Neural progenitor cell (in vitro differentiated cells): Measurements from ENCODE around the gene GYS2. TPM values are rescaled to one million over a fixed set of nuclear protein-coding genes. Genes with fewer than 3 reads are reported as not detected.

Experiments
- DNase-seq: peaks from one replicate; pipeline ENCODE4 v3.0.0-alpha.2; 2016; ENCODE audit warnings: low spot score
- H2AFZ ChIP-seq: fragments of 200-600 bp; sonication (generic); replicated peaks from 2 replicates; pipeline ENCODE4 v1.6.1; 2016; ENCODE audit warnings: antibody characterized with exemption
- H3F3A ChIP-seq: fragments of 200-600 bp; sonication (generic); 2 replicates; pipeline ENCODE4 v1.6.1; 2016; ENCODE audit warnings: antibody characterized with exemption, low read depth
- H3K27ac ChIP-seq: fragments of 200-600 bp; sonication (generic); 2 replicates; pipeline ENCODE4 v1.5.1; 2016; ENCODE audit warnings: mild to moderate bottlenecking
- H3K27me3 ChIP-seq: fragments of 200-600 bp; sonication (generic); 2 replicates; pipeline ENCODE4 v1.6.1; 2016; ENCODE audit warnings: mild to moderate bottlenecking, moderate library complexity
- H3K36me3 ChIP-seq: fragments of 200-600 bp; sonication (generic); 2 replicates; pipeline ENCODE4 v1.5.1; 2016
- H3K4me1 ChIP-seq: fragments of 200-600 bp; sonication (generic); 2 replicates; pipeline ENCODE4 v1.6.1; 2016; ENCODE audit warnings: mixed run types
- H3K4me2 ChIP-seq: fragments of 200-600 bp; sonication (generic); 2 replicates; pipeline ENCODE4 v1.6.1; 2016
- H3K4me3 ChIP-seq: fragments of 200-600 bp; sonication (generic); 2 replicates; pipeline ENCODE4 v1.5.1; 2016
- H3K79me2 ChIP-seq: fragments of 200-600 bp; sonication (generic); 2 replicates; pipeline ENCODE4 v1.6.1; 2016; ENCODE audit warnings: low read depth
- H3K9ac ChIP-seq: fragments of 200-600 bp; sonication (generic); 2 replicates; pipeline ENCODE4 v1.6.1; 2016
- H3K9me3 ChIP-seq: fragments of 200-600 bp; sonication (generic); 2 replicates; pipeline ENCODE4 v1.5.1; 2016; ENCODE audit warnings: low read depth
- H4K20me1 ChIP-seq: fragments of 200-600 bp; sonication (generic); 2 replicates; pipeline ENCODE4 v1.6.1; 2016; ENCODE audit warnings: low read depth
- H3K27ac Mint-ChIP-seq: 3 replicates; pipeline ENCODE4 v1.8.0; 2021; ENCODE audit warnings: mixed read lengths
- H3K27me3 Mint-ChIP-seq: 2 replicates; pipeline ENCODE4 v1.8.0; 2022; ENCODE audit warnings: low read depth, mild to moderate bottlenecking, inconsistent platforms, moderate library complexity, mixed read lengths; ENCODE audit not compliant: insufficient read depth
- H3K36me3 Mint-ChIP-seq: 3 replicates; pipeline ENCODE4 v1.8.0; 2021; ENCODE audit warnings: mixed read lengths
- H3K4me1 Mint-ChIP-seq: 3 replicates; pipeline ENCODE4 v1.8.0; 2021; ENCODE audit warnings: mixed read lengths
- H3K4me3 Mint-ChIP-seq: 3 replicates; pipeline ENCODE4 v1.8.0; 2021; ENCODE audit warnings: mild to moderate bottlenecking, moderate library complexity, mixed read lengths
- H3K9me3 Mint-ChIP-seq: 3 replicates; pipeline ENCODE4 v1.8.0; 2020; ENCODE audit warnings: mixed read lengths
- CTCF ChIP-seq: fragments of 200-600 bp; sonication (generic); IDR thresholded peaks from 2 replicates; pipeline ENCODE4 v1.5.1; 2017; ENCODE audit warnings: antibody characterized with exemption, mild to moderate bottlenecking
- EZH2 ChIP-seq: fragments of 200-600 bp; sonication (generic); IDR thresholded peaks from 2 replicates; pipeline ENCODE4 v1.6.1; 2017; ENCODE audit warnings: antibody characterized with exemption, mild to moderate bottlenecking, moderate library complexity
- EZH2phosphoT487 ChIP-seq: fragments of 200-600 bp; sonication (generic); IDR thresholded peaks from 2 replicates; pipeline ENCODE4 v1.6.1; 2017; ENCODE audit warnings: antibody characterized with exemption
- total RNA-seq: library from RNA; depleted of rRNA; stranded (reverse); fragments of >200 nt; gene quantifications from 2 replicates; pipeline ENCODE4 v1.2.3, GENCODE V29; 2015; ENCODE audit warnings: low replicate concordance

GYS2 gene
- total RNA-seq, 1 donor from 2014 or later: not detected

- no peak overlapping the region for H2AFZ ChIP-seq
- H3K9ac ChIP-seq: no peak overlapping the region
- no peaks in the 10 kb centered on the region for H3F3A ChIP-seq
- no peak overlapping the region for H3K4me3 Mint-ChIP-seq
- no peaks in the 10 kb centered on the region for H3K27me3 ChIP-seq
- TF ChIP-seq EZH2phosphoT487 (no peak), CTCF (no peak), EZH2 (no peak)
- no peaks in the 10 kb centered on the region for H3K36me3 Mint-ChIP-seq
- H3K27me3 Mint-ChIP-seq: peaks cover 3% of the 10 kb centered on the region
- H3K4me2 ChIP-seq: no peak overlapping the region
- no peak overlapping the region for H3K4me3 ChIP-seq
- no peaks in the 10 kb centered on the region for H4K20me1 ChIP-seq
- H3K4me1 ChIP-seq: no peaks in the 10 kb centered on the region
- DNase-seq: no peak
- no peaks in the 10 kb centered on the region for H3K36me3 ChIP-seq
- no peak overlapping the region for H3K27ac ChIP-seq
- no peak overlapping the region for H3K27ac Mint-ChIP-seq
- no peaks in the 10 kb centered on the region for H3K4me1 Mint-ChIP-seq
- no peaks in the 10 kb centered on the region for H3K9me3 ChIP-seq
- H3K79me2 ChIP-seq: no peaks in the 10 kb centered on the region
- no peaks in the 10 kb centered on the region for H3K9me3 Mint-ChIP-seq
Observed at GRCh38 chr12:21583587-21583986, 21.1 kb downstream of the GYS2 start.

- Mint-ChIP-seq H3K9me3 (no peaks in the 10 kb centered on the region), H3K4me1 (no peaks in the 10 kb centered on the region), H3K27ac (no peak overlapping the region), H3K4me3 (no peak overlapping the region), H3K27me3 (peaks cover 3% of the 10 kb centered on the region), H3K36me3 (no peaks in the 10 kb centered on the region)
- no peak overlapping the region for H2AFZ ChIP-seq
- no peaks in the 10 kb centered on the region for H3K27me3 ChIP-seq
- no peaks in the 10 kb centered on the region for H4K20me1 ChIP-seq
- no peaks in the 10 kb centered on the region for H3F3A ChIP-seq
- no peak for TF ChIP-seq EZH2
- no peak for TF ChIP-seq EZH2phosphoT487
- no peak for TF ChIP-seq CTCF
- H3K4me1 ChIP-seq: no peaks in the 10 kb centered on the region
- no peak for DNase-seq
- no peak overlapping the region for H3K27ac ChIP-seq
- H3K9ac ChIP-seq: no peak overlapping the region
- no peak overlapping the region for H3K4me2 ChIP-seq
- H3K36me3 ChIP-seq: no peaks in the 10 kb centered on the region
- no peaks in the 10 kb centered on the region for H3K9me3 ChIP-seq
- no peak overlapping the region for H3K4me3 ChIP-seq
- H3K79me2 ChIP-seq: no peaks in the 10 kb centered on the region
Observed at GRCh38 chr12:21580748-21581516, 23.7 kb downstream of the GYS2 start.

- Mint-ChIP-seq H3K36me3 (no peaks in the 10 kb centered on the region), H3K9me3 (no peaks in the 10 kb centered on the region), H3K4me1 (no peaks in the 10 kb centered on the region), H3K27me3 (no peaks in the 10 kb centered on the region), H3K27ac (no peak overlapping the region), H3K4me3 (no peak overlapping the region)
- Histone ChIP-seq H4K20me1 (no peaks in the 10 kb centered on the region), H3K36me3 (no peaks in the 10 kb centered on the region), H3K79me2 (no peaks in the 10 kb centered on the region), H3K27me3 (no peaks in the 10 kb centered on the region), H3K27ac (no peak overlapping the region), H3K4me1 (no peaks in the 10 kb centered on the region), H3K4me2 (no peak overlapping the region), H2AFZ (no peak overlapping the region), H3F3A (no peaks in the 10 kb centered on the region), H3K4me3 (no peak overlapping the region), H3K9ac (no peak overlapping the region), H3K9me3 (no peaks in the 10 kb centered on the region)
- no peak for DNase-seq
- TF ChIP-seq CTCF (no peak), EZH2 (no peak), EZH2phosphoT487 (no peak)
Observed at GRCh38 chr12:21577516-21577915, 27.1 kb downstream of the GYS2 start.
